Omental fat pad (tissue), 4 donors: Measurements from ENCODE around the gene SLC39A6. TPM values are rescaled to one million over a fixed set of nuclear protein-coding genes. Genes with fewer than 3 reads are reported as not detected.

ENCODE experiments used
- ATAC-seq: fragments of 150-250 bp; one replicate; pipeline ENCODE4 v1.9.1; 2016; ENCODE audit warnings: mild to moderate bottlenecking, moderate library complexity; ENCODE audit not compliant: low FRiP score
- DNase-seq: peaks from one replicate; pipeline ENCODE4 v3.0.0-alpha.2; 2019; ENCODE audit warnings: low spot score
- CTCF ChIP-seq, 3 donors: fragments of 450-650 bp; IDR thresholded peaks; one replicate each; pipeline ENCODE4 v1.5.1; 2016 to 2017; ENCODE audit warnings: antibody characterized with exemption in 3 of 3, mild to moderate bottlenecking in 3 of 3, moderate library complexity in 2 of 3
- total RNA-seq, 4 donors: library from RNA; depleted of rRNA; stranded (reverse); fragments of >200 nt; gene quantifications; one replicate each; pipeline ENCODE4 v1.1.0, GENCODE V29; 2016

The SLC39A6 gene
- total RNA-seq, 4 donors from 2014 or later = 36.7 to 77.5 (median 43.6) TPM

- ATAC-seq = no peak
- no peak for TF ChIP-seq CTCF (IDR thresholded peaks at IDR 0.05)
- no peak for DNase-seq
Measured at GRCh38 chr18:36153771-36154170, 24.6 kb upstream of the SLC39A6 start.

DNA sequence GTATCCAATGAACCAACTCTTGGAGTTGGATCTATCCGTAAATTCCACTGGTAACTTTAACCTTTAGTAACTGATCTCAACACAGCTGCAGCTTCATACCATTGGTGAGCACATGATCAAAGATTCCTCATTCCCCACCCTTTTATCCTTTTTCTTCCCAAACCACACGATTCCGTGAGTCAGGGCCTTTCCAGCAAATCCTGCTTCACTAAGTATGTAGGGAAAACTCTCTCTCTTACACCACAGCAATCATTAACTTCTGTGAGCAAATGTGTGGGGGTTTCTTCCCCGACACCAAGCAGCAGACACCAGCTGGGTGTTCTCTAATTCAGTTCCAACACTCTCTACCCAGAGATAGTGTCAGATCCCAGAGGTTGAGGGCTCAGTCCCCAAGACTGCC lies 24.1 kb upstream of the SLC39A6 start:
- ATAC-seq (peak; percentile 44), DNase-seq (no peak)
- no peak for TF ChIP-seq CTCF (IDR thresholded peaks at IDR 0.05)

DNA sequence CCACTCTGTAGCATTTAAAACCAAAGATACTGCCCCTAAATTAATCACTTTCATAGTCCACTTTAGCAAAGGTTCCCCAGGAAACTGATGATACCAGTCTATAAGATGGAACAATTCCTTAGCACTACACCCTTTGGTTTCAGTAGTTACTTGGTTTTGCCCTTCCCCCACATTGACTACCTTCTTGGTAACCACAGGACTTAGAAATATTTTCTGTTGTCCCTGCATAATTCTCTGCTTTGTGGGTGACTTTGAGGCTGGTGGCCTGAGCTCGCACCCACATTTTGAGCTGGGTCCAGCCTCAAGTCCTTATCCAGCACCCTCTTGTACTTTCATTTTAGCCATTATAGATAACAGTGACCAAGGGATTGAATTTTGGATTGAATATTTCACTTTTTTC lies 23.6 kb upstream of the SLC39A6 start:
- no peak for DNase-seq
- TF ChIP-seq CTCF (IDR thresholded peaks at IDR 0.05) = no peak
- no peak for ATAC-seq

DNA sequence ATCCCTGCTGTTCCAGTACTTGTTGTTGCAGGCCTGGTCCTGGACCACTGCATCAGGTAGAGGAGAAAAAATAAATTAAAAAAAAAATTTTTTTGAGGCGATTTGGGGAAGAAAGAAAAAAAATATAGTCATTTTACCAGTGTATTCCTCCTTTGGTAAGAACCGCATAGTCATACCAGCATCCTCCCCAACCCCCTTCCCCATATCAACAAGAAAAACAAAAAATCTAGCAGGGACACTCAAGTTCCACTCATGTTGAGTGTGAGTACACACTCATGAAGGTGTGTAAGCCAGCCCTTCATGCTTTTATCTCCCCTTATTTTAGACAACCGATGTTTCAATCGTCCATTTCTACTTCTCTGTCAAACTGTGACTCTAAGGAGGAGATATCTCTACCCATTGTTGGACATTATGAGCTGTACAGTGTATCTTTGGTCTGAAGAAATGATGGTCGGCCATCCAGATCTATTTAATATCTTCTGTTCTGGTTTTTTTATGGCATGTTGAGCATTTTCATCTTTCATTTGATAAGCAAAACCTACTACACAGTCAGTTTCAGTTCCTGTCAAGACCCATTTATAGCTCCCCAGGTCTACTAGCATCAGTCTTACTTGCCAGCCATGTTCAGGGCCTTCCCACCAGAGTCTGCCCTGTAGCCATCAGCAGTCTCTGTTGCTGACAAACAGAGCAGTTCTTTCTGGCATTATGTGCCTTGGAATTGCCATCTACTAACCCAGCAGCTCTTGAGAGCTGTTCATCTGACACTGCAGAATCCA lies 20.6 kb upstream of the SLC39A6 start:
- DNase-seq (no peak), ATAC-seq (no peak)
- no peak for TF ChIP-seq CTCF (IDR thresholded peaks at IDR 0.05)

DNA sequence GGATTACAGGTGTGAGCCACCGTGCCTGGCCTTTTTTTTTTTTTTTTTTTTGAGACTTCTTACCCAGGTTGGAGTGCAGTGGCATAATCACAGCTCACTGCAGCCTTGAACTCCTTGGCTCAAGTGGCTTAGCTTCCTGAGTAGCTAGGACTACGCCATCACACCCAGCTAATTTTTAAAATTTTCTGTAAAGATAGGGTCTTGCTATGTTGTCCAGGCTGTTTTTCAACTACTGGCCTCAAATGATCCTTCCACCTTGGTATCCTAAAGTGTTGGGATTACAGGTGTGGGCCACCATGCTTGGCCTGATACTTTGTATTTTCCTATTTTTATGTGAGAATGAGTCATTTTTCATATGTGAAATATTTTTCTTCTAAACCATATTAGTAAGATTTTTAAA lies 14.3 kb upstream of the SLC39A6 start:
- DNase-seq = no peak
- TF ChIP-seq CTCF (IDR thresholded peaks at IDR 0.05) = no peak
- no peak for ATAC-seq

GRCh38 chr18:36142751-36143150 lies 13.6 kb upstream of the SLC39A6 start:
- no peak for DNase-seq
- ATAC-seq = no peak
- no peak for TF ChIP-seq CTCF (IDR thresholded peaks at IDR 0.05)

GRCh38 chr18:36141576-36141975 lies 12.4 kb upstream of the SLC39A6 start:
- TF ChIP-seq CTCF (IDR thresholded peaks at IDR 0.05) = no peak
- ATAC-seq = no peak
- no peak for DNase-seq
